HepG2 (cell line): ENCODE measurements around the gene USP32. TPM values are rescaled to one million over a fixed set of nuclear protein-coding genes. Genes with fewer than 3 reads are reported as not detected.
A peak's percentile ranks its signal among the peaks of the same experiment; 100 is the strongest.

Experiments used
- AGO2 ChIP-seq: fragments of 200-400 bp; formaldehyde crosslinking; optimal IDR thresholded peaks from 2 replicates; pipeline ENCODE3; 2017; ENCODE audit warnings: mild to moderate bottlenecking, low read depth, low read length, moderate library complexity
- BCL3 ChIP-seq: sonication (generic); formaldehyde crosslinking; IDR thresholded peaks from 2 replicates; pipeline ENCODE4 v1.5.1; 2020; ENCODE audit warnings: mild to moderate bottlenecking, missing genetic modification reagents, moderate library complexity
- CENPX ChIP-seq: sonication (generic); formaldehyde crosslinking; IDR thresholded peaks from 2 replicates; pipeline ENCODE4 v1.9.0; 2021; ENCODE audit warnings: mild to moderate bottlenecking, missing genetic modification reagents, moderate library complexity
- FLYWCH1 ChIP-seq: sonication (generic); formaldehyde crosslinking; IDR thresholded peaks from 2 replicates; pipeline ENCODE4 v1.8.1; 2023; ENCODE audit warnings: mild to moderate bottlenecking, missing genetic modification reagents
- IKZF4 ChIP-seq: sonication (generic); formaldehyde crosslinking; IDR thresholded peaks from 2 replicates; pipeline ENCODE4 v1.5.1; 2020; ENCODE audit warnings: borderline replicate concordance, mild to moderate bottlenecking, low read depth, missing genetic modification reagents; ENCODE audit errors: not compliant biosample characterization
- IKZF5 ChIP-seq: IDR thresholded peaks from 2 replicates; pipeline ENCODE4 v1.6.1; 2018; ENCODE audit warnings: missing genetic modification reagents, mild to moderate bottlenecking, missing compliant biosample characterization
- NBN ChIP-seq: fragments of 450-650 bp; conservative IDR thresholded peaks from 2 replicates; pipeline ENCODE4 v1.6.1; 2017
- PRDM4 ChIP-seq: sonication (generic); formaldehyde crosslinking; IDR thresholded peaks from 2 replicates; pipeline ENCODE4 v1.9.0; 2021; ENCODE audit warnings: missing genetic modification reagents, borderline replicate concordance
- PRPF4 ChIP-seq: fragments of 200-400 bp; formaldehyde crosslinking; IDR thresholded peaks from 2 replicates; pipeline ENCODE4 v1.6.1; 2016; ENCODE audit warnings: low read length, low read depth; ENCODE audit not compliant: poor library complexity, severe bottlenecking
- SMAD1 ChIP-seq: sonication (generic); formaldehyde crosslinking; IDR thresholded peaks from 2 replicates; pipeline ENCODE4 v1.4.0; 2020; ENCODE audit warnings: missing genetic modification reagents, low read depth, mild to moderate bottlenecking, borderline replicate concordance
- SRF ChIP-seq: IDR thresholded peaks from 2 replicates; pipeline ENCODE4 v1.6.1; 2011; ENCODE audit warnings: mild to moderate bottlenecking, low read depth, low read length, moderate library complexity
- TOE1 ChIP-seq: sonication (generic); formaldehyde crosslinking; IDR thresholded peaks from 2 replicates; pipeline ENCODE4 v1.4.0; 2020; ENCODE audit warnings: mild to moderate bottlenecking, missing genetic modification reagents
- TRIM24 ChIP-seq: sonication (generic); formaldehyde crosslinking; IDR thresholded peaks from 2 replicates; pipeline ENCODE4 v1.8.0; 2022; ENCODE audit warnings: mild to moderate bottlenecking, missing genetic modification reagents
- ZBTB25 ChIP-seq: IDR thresholded peaks from 2 replicates; pipeline ENCODE4 v1.6.1; 2018; ENCODE audit warnings: missing genetic modification reagents
- ZBTB37 ChIP-seq: sonication (generic); formaldehyde crosslinking; IDR thresholded peaks from 2 replicates; pipeline ENCODE4 v1.4.0; 2020; ENCODE audit warnings: mild to moderate bottlenecking, missing genetic modification reagents
- ZBTB38 ChIP-seq: sonication (generic); formaldehyde crosslinking; IDR thresholded peaks from 2 replicates; pipeline ENCODE4 v1.5.1; 2020; ENCODE audit warnings: mild to moderate bottlenecking, missing genetic modification reagents
- ZBTB42 ChIP-seq: sonication (generic); formaldehyde crosslinking; IDR thresholded peaks from 2 replicates; pipeline ENCODE4 v1.5.0; 2020; ENCODE audit warnings: mild to moderate bottlenecking, missing genetic modification reagents
- ZNF282 ChIP-seq: fragments of 450-650 bp; IDR thresholded peaks from 2 replicates; pipeline ENCODE4 v1.6.1; 2018; ENCODE audit not compliant: partially characterized antibody
- ZNF547 ChIP-seq: sonication (generic); formaldehyde crosslinking; IDR thresholded peaks from 2 replicates; pipeline ENCODE4 v1.5.1; 2020; ENCODE audit warnings: mild to moderate bottlenecking, missing genetic modification reagents
- ZNF703 ChIP-seq: sonication (generic); formaldehyde crosslinking; IDR thresholded peaks from 2 replicates; pipeline ENCODE4 v1.5.1; 2020; ENCODE audit warnings: missing genetic modification reagents, mild to moderate bottlenecking, moderate library complexity, borderline replicate concordance
- ZNF777 ChIP-seq: sonication (generic); formaldehyde crosslinking; IDR thresholded peaks from 2 replicates; pipeline ENCODE4 v1.4.0; 2020; ENCODE audit warnings: missing genetic modification reagents
- polyA plus RNA-seq, 8 experiments: library from polyadenylated mRNA; depleted of rRNA in 3 of 8; stranded (reverse) in 7 of 8; unstranded in 1 of 8; fragments of >200 nt; fragmentation: Illumina TruSeq in 4 of 8; extraction: Trizol in 4 of 8; gene quantifications; 2 replicates each; pipeline versions ENCODE4 v1.2.1 to v1.2.3, GENCODE V29; 2011 to 2016; ENCODE audit warnings: low read depth in 4 of 8, missing spikeins in 1 of 8, mixed read lengths in 1 of 8; ENCODE audit not compliant: insufficient read depth in 1 of 8
- total RNA-seq, 5 experiments: library from RNA; depleted of rRNA; stranded (reverse); fragments of >200 nt; fragmentation: Illumina TruSeq; extraction: Trizol; gene quantifications; 2 replicates each; pipeline ENCODE4 v1.2.3, GENCODE V29; 2016; ENCODE audit warnings: low read depth in 1 of 5

The USP32 gene
- total and polyA plus RNA-seq, 2 of the 13 experiments (the other 11 are each of a cell fraction or from before 2014, with no cell fraction given), result 24.9 to 39.9 TPM

GRCh38 chr17:60163108-60163784 is 228.7 kb downstream of the USP32 start (continued):
- no peak for TF ChIP-seq PRDM4
- TF ChIP-seq ZBTB25 (CRISPR knock-in tag), result no peak
- TF ChIP-seq FLYWCH1, result no peak
- no peak for TF ChIP-seq TRIM24
- TF ChIP-seq CENPX (CRISPR knock-in tag), result no peak
- no peak for TF ChIP-seq ZBTB37 (CRISPR knock-in tag)
- no peak for TF ChIP-seq PRPF4
- no peak for TF ChIP-seq ZBTB38 (CRISPR knock-in tag)
- no peak for TF ChIP-seq NBN
- TF ChIP-seq ZNF703 (CRISPR knock-in tag), result no peak
- no peak for TF ChIP-seq ZNF777 (CRISPR knock-in tag)
- TF ChIP-seq ZNF547, result no peak
- no peak for TF ChIP-seq ZNF282
- no peak for TF ChIP-seq IKZF4 (CRISPR knock-in tag)
- no peak for TF ChIP-seq SRF
- no peak for TF ChIP-seq AGO2
- TF ChIP-seq SMAD1 (CRISPR knock-in tag), result no peak
- TF ChIP-seq BCL3, result no peak
- TF ChIP-seq ZBTB42 (CRISPR knock-in tag), result 0 out of 2 replicates have a peak, but pooled peaks have one; percentile 23
- TF ChIP-seq IKZF5 (CRISPR knock-in tag), result no peak
- TF ChIP-seq TOE1, result no peak
